ENCODE results near the gene KRT14.

Gene KRT14

GRCh38 chr17:41586863-41587495 is at the start of gene KRT14:
TSS of gene KRT14 (minus strand) at chr17:41586895. CDS start at chr17:41586834, 61 bp downstream.
- no peak for TF ChIP-seq CTCF (IDR thresholded peaks at IDR 0.05; ENCODE audit: unreplicated experiment in 3 of 3)
- Mint-ChIP-seq H3K4me1 (no peaks in the 10 kb centered on the region), H3K27me3 (ENCODE audit: low read depth) (peaks cover 25% of the 10 kb centered on the region), H3K9me3 (no peaks in the 10 kb centered on the region), H3K4me3 (no peak within 1 kb of the TSS), H3K27ac (no peak within 1 kb of the TSS), H3K36me3 (ENCODE audit: low read depth) (no peaks in the 10 kb centered on the region)

- peaks cover 12% of the 10 kb centered on the region for H3K4me1 Mint-ChIP-seq
- no peaks in the 10 kb centered on the region for H3K27me3 Mint-ChIP-seq (ENCODE audit: low read depth)
- H3K27ac Mint-ChIP-seq: peak overlapping the region; percentile 84 to 96 (median 95)
- H3K36me3 Mint-ChIP-seq (ENCODE audit: low read depth): no peaks in the 10 kb centered on the region
- H3K4me3 Mint-ChIP-seq: peak overlapping the region in 1 of 3 experiments; percentile 18
- no peak for TF ChIP-seq CTCF (IDR thresholded peaks at IDR 0.05; ENCODE audit: unreplicated experiment in 3 of 3)
- H3K9me3 Mint-ChIP-seq: no peaks in the 10 kb centered on the region
Measured at GRCh38 chr17:41635121-41636097, 48.7 kb upstream of the KRT14 start.

- H3K4me3 Mint-ChIP-seq: no peak overlapping the region
- no peak for TF ChIP-seq CTCF (IDR thresholded peaks at IDR 0.05; ENCODE audit: unreplicated experiment in 3 of 3)
- peak overlapping the region; percentile 84 to 96 (median 95) for H3K27ac Mint-ChIP-seq
- peaks cover 12% of the 10 kb centered on the region for H3K4me1 Mint-ChIP-seq
- H3K9me3 Mint-ChIP-seq: no peaks in the 10 kb centered on the region
- H3K36me3 Mint-ChIP-seq (ENCODE audit: low read depth): no peaks in the 10 kb centered on the region
- H3K27me3 Mint-ChIP-seq (ENCODE audit: low read depth): no peaks in the 10 kb centered on the region
Measured at GRCh38 chr17:41634639-41635038, 47.9 kb upstream of the KRT14 start.

- Mint-ChIP-seq H3K4me3 (no peak overlapping the region), H3K27me3 (ENCODE audit: low read depth) (no peaks in the 10 kb centered on the region), H3K9me3 (no peaks in the 10 kb centered on the region), H3K27ac (no peak overlapping the region), H3K4me1 (peaks cover 12% of the 10 kb centered on the region), H3K36me3 (ENCODE audit: low read depth) (no peaks in the 10 kb centered on the region)
- TF ChIP-seq CTCF (IDR thresholded peaks at IDR 0.05; ENCODE audit: unreplicated experiment in 3 of 3): no peak
Measured at GRCh38 chr17:41633556-41634199, 47.0 kb upstream of the KRT14 start.

- Mint-ChIP-seq H3K27me3 (ENCODE audit: low read depth) (peaks cover 3% of the 10 kb centered on the region), H3K36me3 (ENCODE audit: low read depth) (no peaks in the 10 kb centered on the region), H3K4me1 (peaks cover 12% of the 10 kb centered on the region), H3K9me3 (no peaks in the 10 kb centered on the region), H3K4me3 (no peak overlapping the region), H3K27ac (no peak overlapping the region)
- no peak for TF ChIP-seq CTCF (IDR thresholded peaks at IDR 0.05; ENCODE audit: unreplicated experiment in 3 of 3)
Measured at GRCh38 chr17:41632482-41633105, 45.9 kb upstream of the KRT14 start.
